GM10266 (cell line): ENCODE results near the gene RP2.

Experiments
- DNase-seq: peaks from one replicate; pipeline ENCODE4 v3.0.0; 2012; ENCODE audit errors: extremely low spot score
- TF ChIP-seq, protein P1 (sequence below): IDR thresholded peaks from 2 replicates; pipeline ENCODE4 v1.5.1; 2012; ENCODE audit warnings: mild to moderate bottlenecking, low read depth; ENCODE audit not compliant: control insufficient read depth, insufficient read depth; ENCODE audit errors: missing control alignments

RP2 gene

DNA sequence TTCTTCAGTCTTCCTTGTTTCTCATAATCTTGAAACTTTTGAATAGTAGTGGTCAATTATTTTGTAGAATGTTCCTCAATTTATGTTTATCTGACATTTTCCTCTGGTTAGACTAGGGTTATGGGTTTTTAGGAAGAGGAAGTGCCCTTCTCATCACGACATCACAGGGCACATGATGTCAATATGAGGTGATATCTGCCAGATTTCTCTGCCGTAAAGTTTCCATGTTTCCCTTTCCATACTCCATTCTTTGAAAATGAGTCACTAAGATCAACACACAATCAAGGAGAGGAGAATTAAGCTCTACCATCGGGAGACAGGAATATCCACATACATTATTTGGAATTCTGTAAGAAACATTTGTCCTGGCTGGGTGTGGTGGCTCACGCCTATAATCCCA is 28.4 kb downstream of the RP2 start:
- TF ChIP-seq, protein P1, sequence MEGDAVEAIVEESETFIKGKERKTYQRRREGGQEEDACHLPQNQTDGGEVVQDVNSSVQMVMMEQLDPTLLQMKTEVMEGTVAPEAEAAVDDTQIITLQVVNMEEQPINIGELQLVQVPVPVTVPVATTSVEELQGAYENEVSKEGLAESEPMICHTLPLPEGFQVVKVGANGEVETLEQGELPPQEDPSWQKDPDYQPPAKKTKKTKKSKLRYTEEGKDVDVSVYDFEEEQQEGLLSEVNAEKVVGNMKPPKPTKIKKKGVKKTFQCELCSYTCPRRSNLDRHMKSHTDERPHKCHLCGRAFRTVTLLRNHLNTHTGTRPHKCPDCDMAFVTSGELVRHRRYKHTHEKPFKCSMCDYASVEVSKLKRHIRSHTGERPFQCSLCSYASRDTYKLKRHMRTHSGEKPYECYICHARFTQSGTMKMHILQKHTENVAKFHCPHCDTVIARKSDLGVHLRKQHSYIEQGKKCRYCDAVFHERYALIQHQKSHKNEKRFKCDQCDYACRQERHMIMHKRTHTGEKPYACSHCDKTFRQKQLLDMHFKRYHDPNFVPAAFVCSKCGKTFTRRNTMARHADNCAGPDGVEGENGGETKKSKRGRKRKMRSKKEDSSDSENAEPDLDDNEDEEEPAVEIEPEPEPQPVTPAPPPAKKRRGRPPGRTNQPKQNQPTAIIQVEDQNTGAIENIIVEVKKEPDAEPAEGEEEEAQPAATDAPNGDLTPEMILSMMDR, result no peak
- no peak for DNase-seq

DNA sequence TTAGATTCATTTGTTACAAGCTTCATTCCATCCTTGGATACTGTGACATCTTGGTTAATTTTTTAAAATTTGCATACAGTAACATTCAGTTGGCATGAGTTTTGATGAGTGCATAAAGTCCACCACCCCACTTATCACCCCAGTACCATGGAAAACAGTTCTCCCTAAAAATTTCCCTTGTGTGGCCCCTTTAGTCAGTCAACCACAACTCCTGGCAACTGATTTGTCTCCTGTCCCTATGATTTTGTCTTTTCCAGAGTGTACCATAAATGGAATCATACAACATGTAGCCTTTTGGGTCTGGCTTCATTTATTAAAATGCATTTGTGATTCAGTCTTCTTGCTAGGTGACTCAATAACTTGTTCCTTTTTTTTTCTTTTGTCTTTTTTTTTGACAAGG is 29.9 kb downstream of the RP2 start:
- no peak for DNase-seq
- TF ChIP-seq, protein P1, result no peak

DNA sequence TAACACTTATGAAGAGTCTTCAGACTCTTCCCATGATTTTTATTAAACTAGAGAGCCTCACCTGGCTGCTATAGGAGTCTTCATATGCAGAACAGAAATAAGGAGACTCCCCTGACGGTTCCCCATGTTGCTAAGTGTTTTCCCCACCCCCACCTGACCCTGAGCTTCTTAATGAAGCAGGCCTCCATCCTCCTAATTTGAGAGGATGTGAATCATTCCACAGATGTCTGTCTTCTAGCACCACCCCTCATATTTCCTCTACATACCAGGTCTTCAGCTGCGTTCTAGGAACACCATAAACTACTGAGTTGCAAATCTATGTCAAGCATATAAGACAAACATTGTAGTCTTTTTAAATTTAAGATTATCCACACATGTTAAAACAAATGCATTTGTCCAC is 36.9 kb downstream of the RP2 start:
- DNase-seq, result no peak
- TF ChIP-seq, protein P1, result no peak

DNA sequence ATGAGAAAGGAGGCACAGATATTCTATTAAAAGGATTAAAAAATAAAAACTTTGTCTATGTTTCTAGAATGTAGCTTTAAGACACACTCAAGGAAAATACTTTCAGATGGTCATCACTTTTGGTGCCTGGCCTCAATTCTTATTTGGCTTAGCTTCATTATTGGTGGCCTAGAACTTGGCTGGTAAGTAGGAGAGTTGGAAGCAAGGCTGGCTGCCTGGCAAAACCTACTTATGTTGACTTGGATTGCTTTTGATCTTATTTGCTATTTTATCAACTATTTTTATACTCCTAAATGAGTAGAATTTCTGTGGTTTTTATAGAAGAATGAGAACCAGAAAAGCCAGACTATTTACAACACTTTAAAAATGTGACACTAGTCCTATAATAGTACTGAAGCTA is 40.1 kb downstream of the RP2 start:
- no peak for DNase-seq
- TF ChIP-seq, protein P1, result no peak

DNA sequence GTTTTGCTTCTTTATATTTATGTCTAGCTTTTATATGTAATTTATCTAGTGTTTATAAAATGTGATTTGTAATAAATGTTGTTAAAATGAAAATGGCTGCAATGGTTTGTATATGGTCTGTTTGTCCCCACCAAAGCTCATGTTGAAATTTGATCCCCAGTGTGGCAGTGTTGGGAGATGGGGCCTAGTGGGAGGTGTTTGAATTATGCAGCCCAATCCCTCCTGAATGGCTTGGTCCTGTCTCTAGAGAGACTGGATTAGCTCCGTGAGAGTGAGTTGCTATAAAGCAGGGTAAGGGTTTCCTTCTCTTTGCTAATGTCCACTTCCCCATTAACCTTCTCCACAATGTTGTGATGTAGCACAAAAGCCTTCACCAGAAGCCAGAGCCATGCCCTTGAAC is 45.4 kb downstream of the RP2 start:
- DNase-seq, result no peak
- TF ChIP-seq, protein P1, result no peak

DNA sequence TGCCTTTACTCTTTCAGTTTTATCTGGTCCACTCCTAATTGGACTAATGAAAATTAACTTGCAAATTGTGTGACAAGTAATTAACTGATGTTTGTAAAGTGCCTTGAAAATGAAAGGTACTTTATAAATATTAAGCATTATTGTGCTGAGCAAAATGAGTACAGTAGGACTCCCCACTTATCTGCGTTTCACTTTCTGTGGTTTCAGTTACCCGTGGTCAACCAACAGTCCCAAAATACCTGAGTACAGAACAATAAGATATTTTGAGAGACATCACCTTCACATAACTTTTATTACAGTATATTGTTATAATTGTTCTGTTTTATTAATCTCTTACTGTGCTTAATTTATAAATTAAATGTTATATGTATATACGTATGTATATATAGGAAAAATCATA is 48.0 kb downstream of the RP2 start:
- DNase-seq, result no peak
- TF ChIP-seq, protein P1, result no peak

DNA sequence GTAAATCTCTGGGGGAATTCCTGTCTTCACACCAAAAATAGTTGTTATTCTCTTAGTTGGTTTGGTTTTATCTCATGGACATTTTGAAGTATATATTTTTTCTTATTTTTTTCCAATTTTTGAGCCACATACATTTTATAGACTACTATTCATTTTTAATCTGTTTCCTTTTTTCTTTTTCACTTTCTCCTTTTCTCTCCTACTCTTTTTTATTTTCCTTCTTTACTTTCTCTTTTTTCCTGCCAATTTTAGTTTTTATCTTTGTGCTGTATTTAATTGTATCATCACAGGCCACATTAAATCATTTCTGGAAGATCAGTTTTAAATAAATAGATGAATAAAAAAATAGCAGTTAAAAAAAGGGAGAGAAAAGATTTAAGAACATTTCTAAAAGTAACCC is 61.4 kb downstream of the RP2 start:
- DNase-seq, result no peak
- TF ChIP-seq, protein P1, result no peak
